Measurements from ENCODE around the gene TYW3.

Gene TYW3

GRCh38 chr1:74791491-74791890 is 58.5 kb downstream of the TYW3 start:
- no peak overlapping the region for H3K4me3 ChIP-seq (ENCODE audit: insufficient read depth in 1 of 2, low read depth in 1 of 2, low read length in 2 of 2)
- H3K14ac ChIP-seq (ENCODE audit: low read length in 2 of 2) = no peak overlapping the region
- no peak overlapping the region for H2BK120ac ChIP-seq (ENCODE audit: low read depth, low read length)
- no peak overlapping the region for H3K18ac ChIP-seq (ENCODE audit: low read depth in 1 of 2, low read length in 2 of 2)
- H3K27ac ChIP-seq (ENCODE audit: low read length, poor library complexity, severe bottlenecking) = no peak overlapping the region
- H2BK15ac ChIP-seq (ENCODE audit: low read depth, poor library complexity, severe bottlenecking) = no peak overlapping the region
- H3K27me3 ChIP-seq (ENCODE audit: control insufficient read depth in 1 of 2, insufficient read depth in 1 of 2, low read length in 2 of 2) = no peaks in the 10 kb centered on the region
- H2AK5ac ChIP-seq (ENCODE audit: low read length, severe bottlenecking) = no peak overlapping the region
- no peaks in the 10 kb centered on the region for H3K9me3 ChIP-seq (ENCODE audit: control insufficient read depth, low read length)
- no peak for DNase-seq
- H2AFZ ChIP-seq (ENCODE audit: low read depth, low read length) = no peak overlapping the region
- H4K8ac ChIP-seq (ENCODE audit: low read length) = no peak overlapping the region
- no peak overlapping the region for H3K4ac ChIP-seq (ENCODE audit: low read depth in 1 of 2, low read length in 2 of 2)
- H3K4me2 ChIP-seq (ENCODE audit: low read length, poor library complexity, severe bottlenecking) = no peak overlapping the region
- H2BK12ac ChIP-seq (ENCODE audit: low read length in 2 of 2) = no peak overlapping the region
- H3K9ac ChIP-seq (ENCODE audit: low read length) = no peak overlapping the region
- H3K79me1 ChIP-seq (replicated peaks; ENCODE audit: low read length, poor library complexity, severe bottlenecking) = no peaks in the 10 kb centered on the region
- H2BK5ac ChIP-seq (ENCODE audit: low read depth, low read length, poor library complexity, severe bottlenecking) = no peak overlapping the region
- no peak overlapping the region for H4K91ac ChIP-seq (ENCODE audit: low read length)
- no CpG with 5 or more reads among the region's 2 CpGs for WGBS
- H3K4me1 ChIP-seq (ENCODE audit: control insufficient read depth, insufficient read depth, low read depth, low read length) = peaks cover 2% of the 10 kb centered on the region
- H3K23ac ChIP-seq (ENCODE audit: low read length in 2 of 2) = no peak overlapping the region
- no peaks in the 10 kb centered on the region for H3K36me3 ChIP-seq (ENCODE audit: control insufficient read depth in 1 of 2, insufficient read depth in 2 of 2, low read depth in 1 of 2, low read length in 2 of 2)

GRCh38 chr1:74799119-74799657 is 66.2 kb downstream of the TYW3 start:
- no peak overlapping the region for H3K4me2 ChIP-seq (ENCODE audit: low read length, poor library complexity, severe bottlenecking)
- no peak overlapping the region for H2BK15ac ChIP-seq (ENCODE audit: low read depth, poor library complexity, severe bottlenecking)
- no peak overlapping the region for H3K9ac ChIP-seq (ENCODE audit: low read length)
- H3K4me1 ChIP-seq (ENCODE audit: control insufficient read depth, insufficient read depth, low read depth, low read length) = no peaks in the 10 kb centered on the region
- H3K4me3 ChIP-seq (ENCODE audit: insufficient read depth in 1 of 2, low read depth in 1 of 2, low read length in 2 of 2) = no peak overlapping the region
- H4K91ac ChIP-seq (ENCODE audit: low read length) = no peak overlapping the region
- DNase-seq = no peak
- H3K79me1 ChIP-seq (replicated peaks; ENCODE audit: low read length, poor library complexity, severe bottlenecking) = no peaks in the 10 kb centered on the region
- no peak overlapping the region for H4K8ac ChIP-seq (ENCODE audit: low read length)
- no peak overlapping the region for H2AK5ac ChIP-seq (ENCODE audit: low read length, severe bottlenecking)
- no peak overlapping the region for H2AFZ ChIP-seq (ENCODE audit: low read depth, low read length)
- H2BK12ac ChIP-seq (ENCODE audit: low read length in 2 of 2) = no peak overlapping the region
- H3K9me3 ChIP-seq (ENCODE audit: control insufficient read depth, low read length) = no peaks in the 10 kb centered on the region
- H3K18ac ChIP-seq (ENCODE audit: low read depth in 1 of 2, low read length in 2 of 2) = no peak overlapping the region
- H3K27me3 ChIP-seq (ENCODE audit: control insufficient read depth in 1 of 2, insufficient read depth in 1 of 2, low read length in 2 of 2) = no peaks in the 10 kb centered on the region
- H2BK5ac ChIP-seq (ENCODE audit: low read depth, low read length, poor library complexity, severe bottlenecking) = no peak overlapping the region
- H3K23ac ChIP-seq (ENCODE audit: low read length in 2 of 2) = no peak overlapping the region
- no peak overlapping the region for H2BK120ac ChIP-seq (ENCODE audit: low read depth, low read length)
- no peaks in the 10 kb centered on the region for H3K36me3 ChIP-seq (ENCODE audit: control insufficient read depth in 1 of 2, insufficient read depth in 2 of 2, low read depth in 1 of 2, low read length in 2 of 2)
- H3K4ac ChIP-seq (ENCODE audit: low read depth in 1 of 2, low read length in 2 of 2) = no peak overlapping the region
- H3K27ac ChIP-seq (ENCODE audit: low read length, poor library complexity, severe bottlenecking) = no peak overlapping the region
- no peak overlapping the region for H3K14ac ChIP-seq (ENCODE audit: low read length in 2 of 2)

- WGBS = 75% methylated on average over 8 of the region's 9 CpGs
Observed at GRCh38 chr1:74811436-74812179, 78.7 kb downstream of the TYW3 start.

GRCh38 chr1:74812180-74812541 is 79.2 kb downstream of the TYW3 start:
- Histone ChIP-seq H3K36me3 (ENCODE audit: control insufficient read depth in 1 of 2, insufficient read depth in 2 of 2, low read depth in 1 of 2, low read length in 2 of 2) (no peaks in the 10 kb centered on the region), H2AK5ac (ENCODE audit: low read length, severe bottlenecking) (no peak overlapping the region), H3K27ac (ENCODE audit: low read length, poor library complexity, severe bottlenecking) (no peak overlapping the region), H2BK120ac (ENCODE audit: low read depth, low read length) (no peak overlapping the region), H2BK12ac (ENCODE audit: low read length in 2 of 2) (no peak overlapping the region), H2AFZ (ENCODE audit: low read depth, low read length) (no peak overlapping the region), H3K4me2 (ENCODE audit: low read length, poor library complexity, severe bottlenecking) (no peak overlapping the region), H3K18ac (ENCODE audit: low read depth in 1 of 2, low read length in 2 of 2) (no peak overlapping the region), H2BK15ac (ENCODE audit: low read depth, poor library complexity, severe bottlenecking) (no peak overlapping the region), H3K79me1 (replicated peaks; ENCODE audit: low read length, poor library complexity, severe bottlenecking) (no peaks in the 10 kb centered on the region), H3K9me3 (ENCODE audit: control insufficient read depth, low read length) (no peaks in the 10 kb centered on the region), H3K4me1 (ENCODE audit: control insufficient read depth, insufficient read depth, low read depth, low read length) (no peaks in the 10 kb centered on the region), H2BK5ac (ENCODE audit: low read depth, low read length, poor library complexity, severe bottlenecking) (no peak overlapping the region), H4K8ac (ENCODE audit: low read length) (no peak overlapping the region), H3K27me3 (ENCODE audit: control insufficient read depth in 1 of 2, insufficient read depth in 1 of 2, low read length in 2 of 2) (no peaks in the 10 kb centered on the region), H3K4me3 (ENCODE audit: insufficient read depth in 1 of 2, low read depth in 1 of 2, low read length in 2 of 2) (no peak overlapping the region), H3K23ac (ENCODE audit: low read length in 2 of 2) (no peak overlapping the region), H4K91ac (ENCODE audit: low read length) (no peak overlapping the region), H3K14ac (ENCODE audit: low read length in 2 of 2) (no peak overlapping the region), H3K4ac (ENCODE audit: low read depth in 1 of 2, low read length in 2 of 2) (no peak overlapping the region), H3K9ac (ENCODE audit: low read length) (no peak overlapping the region)
- DNase-seq = no peak
- WGBS = 64% methylated on average over 1 of the region's 1 CpG

More at GRCh38 chr1:74811436-74812179, 78.7 kb downstream of the TYW3 start:
- no peak overlapping the region for H2BK5ac ChIP-seq (ENCODE audit: low read depth, low read length, poor library complexity, severe bottlenecking)
- H3K4ac ChIP-seq (ENCODE audit: low read depth in 1 of 2, low read length in 2 of 2) = no peak overlapping the region
- H3K9ac ChIP-seq (ENCODE audit: low read length) = no peak overlapping the region
- no peaks in the 10 kb centered on the region for H3K79me1 ChIP-seq (replicated peaks; ENCODE audit: low read length, poor library complexity, severe bottlenecking)
- H2BK12ac ChIP-seq (ENCODE audit: low read length in 2 of 2) = no peak overlapping the region
- no peak overlapping the region for H3K14ac ChIP-seq (ENCODE audit: low read length in 2 of 2)
- H3K4me3 ChIP-seq (ENCODE audit: insufficient read depth in 1 of 2, low read depth in 1 of 2, low read length in 2 of 2) = no peak overlapping the region
- H3K4me1 ChIP-seq (ENCODE audit: control insufficient read depth, insufficient read depth, low read depth, low read length) = no peaks in the 10 kb centered on the region
- no peaks in the 10 kb centered on the region for H3K36me3 ChIP-seq (ENCODE audit: control insufficient read depth in 1 of 2, insufficient read depth in 2 of 2, low read depth in 1 of 2, low read length in 2 of 2)
- no peaks in the 10 kb centered on the region for H3K27me3 ChIP-seq (ENCODE audit: control insufficient read depth in 1 of 2, insufficient read depth in 1 of 2, low read length in 2 of 2)
- no peak overlapping the region for H2BK15ac ChIP-seq (ENCODE audit: low read depth, poor library complexity, severe bottlenecking)
- no peak overlapping the region for H2BK120ac ChIP-seq (ENCODE audit: low read depth, low read length)
- no peak overlapping the region for H2AFZ ChIP-seq (ENCODE audit: low read depth, low read length)
- no peak overlapping the region for H3K27ac ChIP-seq (ENCODE audit: low read length, poor library complexity, severe bottlenecking)
- no peaks in the 10 kb centered on the region for H3K9me3 ChIP-seq (ENCODE audit: control insufficient read depth, low read length)
- no peak overlapping the region for H3K18ac ChIP-seq (ENCODE audit: low read depth in 1 of 2, low read length in 2 of 2)
- DNase-seq = no peak
- no peak overlapping the region for H3K23ac ChIP-seq (ENCODE audit: low read length in 2 of 2)
- no peak overlapping the region for H4K8ac ChIP-seq (ENCODE audit: low read length)
- no peak overlapping the region for H3K4me2 ChIP-seq (ENCODE audit: low read length, poor library complexity, severe bottlenecking)
- no peak overlapping the region for H2AK5ac ChIP-seq (ENCODE audit: low read length, severe bottlenecking)
- H4K91ac ChIP-seq (ENCODE audit: low read length) = no peak overlapping the region

All from mesenchymal stem cell (in vitro differentiated cells and primary cell).